Right ventricle myocardium inferior (tissue), 1 donor: ENCODE measurements around the gene PXN. TPM values are rescaled to one million over a fixed set of nuclear protein-coding genes. Genes with fewer than 3 reads are reported as not detected.
"Not testable (repeated sequence)": the region's sequence is repeated elsewhere in the genome, so short reads cannot be mapped to it uniquely, and the experiment has no call there.

Experiments used
- ATAC-seq: fragments of 200-7000 bp; cut with Tn5 transposase; one replicate; pipeline ENCODE4 v1.9.1; 2020; ENCODE audit warnings: mild to moderate bottlenecking, moderate library complexity
- DNase-seq: peaks from one replicate; pipeline ENCODE4 v3.0.0; 2021; ENCODE audit errors: missing footprints
- intact Hi-C: fragments of 100-400 bp; cut with DNase I; formaldehyde crosslinking; loops from one replicate; pipeline ENCODE4 v1.11.0; 2022
- total RNA-seq: library from RNA; stranded (reverse); fragmentation: NEBNext Ultra II Directional; extraction: Animal tissue kit (Norgen Biotek cat#: 25700); gene quantifications from one replicate; pipeline ENCODE4 v1.2.1, GENCODE V29; 2021
- donor health status: DM: no; HTN: yes; CAD: no; lungs with severe emphysema.

PXN gene
- total RNA-seq, 1 donor from 2014 or later: 63.7 TPM

- not testable (repeated sequence) for ATAC-seq, DNase-seq
Measured at GRCh38 chr12:120196817-120197541, 68.6 kb downstream of the PXN start.

GRCh38 chr12:120196363-120196762 lies 69.2 kb downstream of the PXN start:
- intact Hi-C loops: no loop called here
- ATAC-seq (no peak), DNase-seq (no peak)

More at GRCh38 chr12:120196817-120197541, 68.6 kb downstream of the PXN start:
- intact Hi-C loops: not testable (repeated sequence)

- DNase-seq (peak; percentile 89), ATAC-seq (peak; percentile 93)
- intact Hi-C loops: no loop called here
Measured at GRCh38 chr12:120194534-120195395, 70.8 kb downstream of the PXN start, which contains the start of gene GCN1. GCN1 (minus strand) TSS chr12:120194715; CDS start chr12:120194697, 18 bp downstream.

DNA sequence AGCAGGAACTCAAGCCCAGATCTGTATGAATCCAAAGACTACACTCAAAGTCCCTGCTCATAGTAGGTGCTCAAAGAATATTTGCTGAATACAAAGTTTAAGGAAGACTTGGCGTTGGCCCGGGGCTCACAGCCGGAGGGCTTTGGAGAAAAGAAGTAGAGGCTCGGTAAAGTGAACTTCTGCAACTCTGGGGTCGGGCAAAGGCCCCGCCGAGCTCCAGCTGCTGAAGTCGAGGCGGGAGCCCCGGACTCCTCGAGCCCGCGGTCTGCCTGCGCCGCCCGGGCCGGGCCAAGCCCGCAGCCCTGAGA lies 71.3 kb downstream of the PXN start:
- DNase-seq: no peak
- intact Hi-C loops: no loop called here
- ATAC-seq: no peak

- DNase-seq, ATAC-seq, intact Hi-C loops: not testable (repeated sequence)
Measured at GRCh38 chr12:120193286-120193685, 72.2 kb downstream of the PXN start.

- ATAC-seq: no peak
- intact Hi-C loops: no loop called here
- DNase-seq: no peak
Measured at GRCh38 chr12:120190985-120191480, 74.5 kb downstream of the PXN start.

DNA sequence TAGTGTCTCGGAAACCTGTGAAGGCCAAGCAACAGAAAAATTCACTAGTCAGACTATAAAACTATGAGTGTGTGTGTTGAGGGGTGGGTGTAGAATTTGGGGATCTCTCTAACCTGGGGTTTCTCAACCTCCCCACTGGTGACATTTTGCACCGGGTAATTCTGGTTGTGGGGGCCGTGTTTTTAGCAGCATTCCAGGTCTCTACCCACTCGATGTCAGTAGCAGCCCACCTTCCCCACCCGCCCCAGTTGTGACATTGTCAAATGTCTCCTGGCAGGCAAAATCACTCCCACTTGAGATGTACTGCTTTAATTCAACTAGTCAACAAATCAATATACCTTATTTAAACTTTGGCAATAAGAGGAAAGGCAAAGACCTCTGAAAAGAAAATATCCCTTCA lies 75.1 kb downstream of the PXN start:
- no peak for ATAC-seq
- DNase-seq: no peak
- intact Hi-C loops: no loop called here

DNA sequence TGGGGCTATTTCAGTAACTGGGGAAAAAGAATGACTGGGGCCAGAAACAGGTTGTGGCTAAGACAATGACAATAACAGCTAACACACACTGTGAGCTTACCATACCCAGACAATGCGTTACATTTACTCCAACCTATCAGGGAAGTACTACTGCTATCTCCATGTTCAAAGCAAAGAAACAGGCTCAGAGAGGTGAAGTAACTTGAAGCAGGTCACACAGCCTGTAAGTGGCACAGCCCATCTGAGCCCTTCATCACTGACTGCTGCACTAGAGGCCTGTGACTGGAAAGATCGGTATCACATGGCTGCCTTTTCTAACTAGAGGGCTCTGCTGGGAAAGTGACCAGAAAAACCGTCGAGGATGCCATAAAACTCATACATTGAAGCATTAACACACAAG lies 78.9 kb downstream of the PXN start:
- ATAC-seq: no peak
- intact Hi-C loops: no loop called here
- DNase-seq: no peak

DNA sequence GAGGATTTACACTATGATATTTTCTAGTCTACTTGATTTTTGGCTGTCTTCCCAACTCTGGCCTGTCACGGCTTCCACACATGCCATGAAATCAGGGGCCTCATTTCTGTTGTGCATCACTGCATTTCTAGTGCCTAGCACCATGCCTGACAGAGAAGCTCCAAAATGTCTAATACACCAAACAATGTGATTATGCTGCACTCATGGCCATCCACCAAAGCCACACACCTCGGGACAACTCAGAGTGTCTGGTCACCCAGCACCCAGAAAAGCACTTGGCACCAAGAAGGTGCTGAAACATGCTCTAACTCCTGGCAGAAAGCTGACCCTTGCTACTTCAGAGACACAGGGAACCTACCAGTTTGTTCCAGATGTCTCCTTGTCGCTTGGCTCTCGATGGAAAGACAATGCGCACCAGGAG lies 82.3 kb downstream of the PXN start:
- intact Hi-C loops: no loop called here
- peak; percentile 50 for ATAC-seq
- no peak for DNase-seq

- intact Hi-C loops: no loop called here
- ATAC-seq (no peak), DNase-seq (no peak)
Measured at GRCh38 chr12:120181991-120182631, 83.4 kb downstream of the PXN start.

DNA sequence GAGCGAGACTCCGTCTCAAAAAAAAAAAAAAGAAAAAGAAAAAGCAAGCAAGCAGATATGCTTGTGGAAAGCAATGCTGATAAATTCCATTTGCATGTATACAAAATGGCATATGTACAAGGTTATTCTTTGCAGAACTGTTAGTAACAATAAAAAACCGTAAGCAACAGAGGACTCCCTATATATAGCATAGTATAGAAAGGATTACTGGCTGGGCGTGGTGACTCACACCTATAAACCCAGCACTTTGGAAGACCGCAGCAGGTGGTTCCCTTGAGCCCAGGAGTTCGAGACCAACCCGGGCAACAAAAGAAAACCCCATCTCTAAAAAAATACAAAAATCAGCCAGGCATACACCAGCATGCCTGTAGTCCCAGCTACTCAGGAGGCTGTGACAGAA lies 84.6 kb downstream of the PXN start:
- intact Hi-C loops: no loop called here
- DNase-seq: no peak
- no peak for ATAC-seq

- intact Hi-C loops: no loop called here
- DNase-seq (no peak), ATAC-seq (no peak)
Measured at GRCh38 chr12:120175537-120175936, 90.0 kb downstream of the PXN start.

GRCh38 chr12:120175062-120175461 lies 90.5 kb downstream of the PXN start:
- DNase-seq: no peak
- intact Hi-C loops: no loop called here
- no peak for ATAC-seq

- intact Hi-C loops: no loop called here
- DNase-seq (no peak), ATAC-seq (no peak)
Measured at GRCh38 chr12:120172053-120172452, 93.5 kb downstream of the PXN start.

DNA sequence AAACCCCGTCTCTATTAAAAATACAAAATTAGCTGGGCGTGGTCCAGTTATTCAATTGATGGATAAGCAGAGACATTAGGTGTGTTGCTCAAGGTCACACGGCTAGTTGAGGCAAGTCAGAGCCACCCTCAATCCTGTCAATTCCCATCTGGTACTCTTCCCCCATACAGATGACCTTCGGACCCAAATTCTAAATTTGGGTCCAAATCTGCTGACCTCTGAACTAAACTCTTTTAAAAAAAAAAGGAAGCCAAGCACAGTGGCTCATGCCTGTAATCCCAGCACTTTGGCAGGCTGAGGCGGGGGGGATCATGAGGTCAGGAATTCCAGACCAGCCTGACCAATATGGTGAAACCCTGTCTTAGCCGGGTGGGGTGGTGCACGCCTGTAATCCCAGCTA lies 94.9 kb downstream of the PXN start:
- DNase-seq (no peak), ATAC-seq (no peak)
- intact Hi-C loops: no loop called here

DNA sequence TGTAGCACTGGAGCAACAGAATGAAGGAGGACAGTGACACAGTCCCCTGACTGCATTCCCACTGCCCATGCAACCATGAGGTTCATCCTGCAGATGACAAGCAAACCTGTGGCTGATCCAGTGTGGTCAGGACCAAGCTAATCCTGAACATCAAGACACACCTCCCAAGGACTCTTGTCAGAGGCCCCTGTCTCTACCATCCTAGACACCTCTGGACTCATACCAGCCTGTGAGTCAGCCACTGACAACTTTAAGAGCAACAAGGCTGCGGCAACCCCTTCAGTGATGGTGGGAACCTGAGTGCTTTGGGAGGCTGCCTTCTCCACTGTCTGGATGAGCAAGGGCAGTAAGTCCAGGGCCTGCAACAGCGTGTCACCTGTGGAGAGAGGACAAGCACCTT lies 95.6 kb downstream of the PXN start:
- intact Hi-C loops: no loop called here
- no peak for ATAC-seq
- no peak for DNase-seq

DNA sequence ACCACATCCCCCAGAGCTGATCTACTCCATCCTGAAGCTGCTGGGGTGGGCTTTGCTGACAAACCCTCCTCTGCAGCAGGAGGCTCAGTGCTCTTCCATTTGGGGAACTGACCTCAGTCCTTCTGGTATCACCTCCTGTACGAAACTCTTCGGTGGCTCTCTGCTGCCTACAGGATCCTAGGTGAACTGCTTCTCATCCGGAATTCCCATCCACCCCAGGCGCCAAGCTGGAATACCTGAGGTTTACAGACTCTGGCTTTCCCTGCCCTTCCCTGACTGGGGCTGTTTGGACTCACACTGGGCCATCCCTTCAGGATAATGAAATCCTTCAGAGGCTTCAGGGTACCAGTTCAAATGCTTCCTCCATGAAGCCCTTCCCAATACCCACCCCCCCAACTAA lies 97.2 kb downstream of the PXN start:
- DNase-seq (no peak), ATAC-seq (no peak)
- intact Hi-C loops: no loop called here

DNA sequence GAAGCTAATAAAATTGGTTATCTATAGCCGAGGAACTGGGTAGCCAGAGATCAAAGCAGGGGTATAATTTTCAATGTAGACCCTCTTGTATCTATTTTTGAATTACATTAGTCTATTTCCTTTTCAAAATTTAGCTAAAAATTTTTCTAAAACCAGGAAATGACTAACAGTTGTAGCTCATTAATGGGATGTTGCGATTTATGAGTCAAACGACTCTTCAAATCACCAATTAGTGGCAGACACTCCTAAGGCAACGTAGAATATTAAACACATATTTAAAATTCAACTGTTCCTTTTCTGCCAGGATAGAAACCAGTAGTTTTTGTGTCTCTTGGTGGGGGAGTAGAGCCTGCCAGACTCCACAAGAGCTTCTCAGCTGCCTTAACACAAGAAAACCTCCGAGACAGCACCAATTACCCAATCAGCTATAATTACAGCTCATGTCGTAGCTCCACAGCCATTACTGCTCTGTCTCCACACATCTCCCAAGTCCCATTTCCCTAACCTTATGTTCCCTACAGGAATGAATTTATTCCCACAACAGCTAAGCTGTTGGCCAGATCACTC lies 97.9 kb downstream of the PXN start:
- intact Hi-C loops: no loop called here
- ATAC-seq (no peak), DNase-seq (no peak)

- no peak for ATAC-seq
- intact Hi-C loops: no loop called here
- DNase-seq: no peak
Measured at GRCh38 chr12:120164293-120164692, 101.2 kb downstream of the PXN start.
